ENCODE results near the gene RETREG1.

The RETREG1 gene

GRCh38 chr5:16596581-16596940 is 20.2 kb downstream of the RETREG1 start:
- Histone ChIP-seq H3K36me3 (ENCODE audit: control insufficient read depth, insufficient read depth, low read length) (no peaks in the 10 kb centered on the region), H3K27me3 (ENCODE audit: control insufficient read depth, insufficient read depth, low read length) (no peaks in the 10 kb centered on the region), H3K4me3 (ENCODE audit: low read depth, low read length) (no peak overlapping the region), H3K4me1 (ENCODE audit: control insufficient read depth, insufficient read depth, low read length) (peaks cover 4% of the 10 kb centered on the region), H3K27ac (ENCODE audit: low read depth, low read length) (no peak overlapping the region), H3K9me3 (ENCODE audit: control insufficient read depth, insufficient read depth, low read length) (no peaks in the 10 kb centered on the region), H3K9ac (ENCODE audit: low read depth, low read length) (no peak overlapping the region)

- Histone ChIP-seq H3K4me3 (ENCODE audit: low read depth, low read length) (no peak overlapping the region), H3K9ac (ENCODE audit: low read depth, low read length) (no peak overlapping the region), H3K27ac (ENCODE audit: low read depth, low read length) (no peak overlapping the region), H3K27me3 (ENCODE audit: control insufficient read depth, insufficient read depth, low read length) (no peaks in the 10 kb centered on the region), H3K4me1 (ENCODE audit: control insufficient read depth, insufficient read depth, low read length) (peaks cover 9% of the 10 kb centered on the region), H3K36me3 (ENCODE audit: control insufficient read depth, insufficient read depth, low read length) (no peaks in the 10 kb centered on the region), H3K9me3 (ENCODE audit: control insufficient read depth, insufficient read depth, low read length) (no peaks in the 10 kb centered on the region)
Observed at GRCh38 chr5:16595881-16596580, 20.8 kb downstream of the RETREG1 start.

- Histone ChIP-seq H3K4me3 (ENCODE audit: low read depth, low read length) (no peak overlapping the region), H3K4me1 (ENCODE audit: control insufficient read depth, insufficient read depth, low read length) (peaks cover 9% of the 10 kb centered on the region), H3K36me3 (ENCODE audit: control insufficient read depth, insufficient read depth, low read length) (no peaks in the 10 kb centered on the region), H3K9ac (ENCODE audit: low read depth, low read length) (no peak overlapping the region), H3K27ac (ENCODE audit: low read depth, low read length) (no peak overlapping the region), H3K27me3 (ENCODE audit: control insufficient read depth, insufficient read depth, low read length) (no peaks in the 10 kb centered on the region), H3K9me3 (ENCODE audit: control insufficient read depth, insufficient read depth, low read length) (no peaks in the 10 kb centered on the region)
Observed at GRCh38 chr5:16593628-16594027, 23.2 kb downstream of the RETREG1 start.

DNA sequence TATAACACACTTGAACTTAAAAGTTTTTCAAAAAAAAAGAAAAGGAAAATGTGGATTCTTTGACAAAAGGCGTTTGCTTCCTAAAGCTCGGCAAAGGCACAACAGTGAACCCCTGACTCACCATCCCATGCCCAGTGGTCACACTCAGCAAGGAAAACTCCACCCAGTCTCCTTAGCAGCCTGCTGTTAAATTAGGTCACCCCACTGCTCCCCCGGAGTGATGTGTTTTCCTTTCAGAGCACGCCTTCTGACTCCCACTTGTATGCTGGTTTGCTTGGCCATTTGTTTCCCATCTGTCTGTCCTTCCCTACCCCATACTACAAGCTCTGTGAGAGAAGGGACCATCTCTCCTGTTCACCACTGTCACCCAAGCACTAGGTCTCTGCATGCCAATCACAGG is 23.8 kb downstream of the RETREG1 start:
- Histone ChIP-seq H3K27me3 (ENCODE audit: control insufficient read depth, insufficient read depth, low read length) (no peaks in the 10 kb centered on the region), H3K9me3 (ENCODE audit: control insufficient read depth, insufficient read depth, low read length) (no peaks in the 10 kb centered on the region), H3K4me1 (ENCODE audit: control insufficient read depth, insufficient read depth, low read length) (peaks cover 9% of the 10 kb centered on the region), H3K36me3 (ENCODE audit: control insufficient read depth, insufficient read depth, low read length) (no peaks in the 10 kb centered on the region), H3K9ac (ENCODE audit: low read depth, low read length) (no peak overlapping the region), H3K4me3 (ENCODE audit: low read depth, low read length) (no peak overlapping the region), H3K27ac (ENCODE audit: low read depth, low read length) (no peak overlapping the region)

DNA sequence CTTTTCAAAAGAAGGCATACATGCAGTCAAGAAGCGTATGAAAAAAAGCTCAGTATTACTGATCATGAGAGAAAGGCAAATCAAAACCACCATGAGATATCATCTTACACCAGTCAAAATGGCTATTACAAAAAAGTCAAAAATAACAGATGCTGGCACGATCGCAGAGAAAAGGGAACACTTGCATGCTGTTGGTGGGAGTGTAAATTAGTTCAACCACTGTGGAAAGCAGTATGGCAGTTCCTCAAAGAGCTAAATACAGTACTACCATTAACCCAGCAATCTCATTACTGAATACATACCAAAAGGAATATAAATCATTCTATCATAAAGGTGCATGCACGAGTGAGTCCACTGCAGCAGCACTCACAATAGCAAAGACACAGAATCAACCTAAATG is 24.5 kb downstream of the RETREG1 start:
- Histone ChIP-seq H3K9ac (ENCODE audit: low read depth, low read length) (no peak overlapping the region), H3K27ac (ENCODE audit: low read depth, low read length) (no peak overlapping the region), H3K36me3 (ENCODE audit: control insufficient read depth, insufficient read depth, low read length) (no peaks in the 10 kb centered on the region), H3K4me3 (ENCODE audit: low read depth, low read length) (no peak overlapping the region), H3K4me1 (ENCODE audit: control insufficient read depth, insufficient read depth, low read length) (peaks cover 9% of the 10 kb centered on the region), H3K9me3 (ENCODE audit: control insufficient read depth, insufficient read depth, low read length) (no peaks in the 10 kb centered on the region), H3K27me3 (ENCODE audit: control insufficient read depth, insufficient read depth, low read length) (no peaks in the 10 kb centered on the region)

GRCh38 chr5:16590685-16591084 is 26.1 kb downstream of the RETREG1 start:
- Histone ChIP-seq H3K4me3 (ENCODE audit: low read depth, low read length) (no peak overlapping the region), H3K36me3 (ENCODE audit: control insufficient read depth, insufficient read depth, low read length) (no peaks in the 10 kb centered on the region), H3K4me1 (ENCODE audit: control insufficient read depth, insufficient read depth, low read length) (peaks cover 12% of the 10 kb centered on the region), H3K27me3 (ENCODE audit: control insufficient read depth, insufficient read depth, low read length) (no peaks in the 10 kb centered on the region), H3K27ac (ENCODE audit: low read depth, low read length) (no peak overlapping the region), H3K9me3 (ENCODE audit: control insufficient read depth, insufficient read depth, low read length) (no peaks in the 10 kb centered on the region), H3K9ac (ENCODE audit: low read depth, low read length) (no peak overlapping the region)

DNA sequence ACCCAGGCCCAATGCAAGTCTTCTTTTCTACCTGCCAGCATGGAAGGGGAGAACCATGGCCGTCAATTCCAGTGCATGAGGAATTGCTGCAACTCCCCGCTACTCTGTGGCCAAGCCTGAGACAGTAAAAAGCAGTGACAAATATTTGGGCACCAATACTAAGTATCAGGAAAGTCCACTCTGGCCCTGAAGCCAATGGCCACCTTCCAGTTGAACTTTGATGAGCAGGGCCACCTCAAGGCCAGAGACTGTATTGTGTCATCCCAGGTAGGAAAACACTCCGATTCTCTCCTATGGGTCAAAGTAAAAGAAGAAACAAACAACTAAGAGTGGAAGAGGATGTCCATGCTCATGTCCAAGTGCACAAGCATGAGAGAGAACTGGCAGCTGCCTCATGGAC is 27.1 kb downstream of the RETREG1 start:
- H3K4me3 ChIP-seq (ENCODE audit: low read depth, low read length), result no peak overlapping the region
- no peaks in the 10 kb centered on the region for H3K9me3 ChIP-seq (ENCODE audit: control insufficient read depth, insufficient read depth, low read length)
- no peaks in the 10 kb centered on the region for H3K27me3 ChIP-seq (ENCODE audit: control insufficient read depth, insufficient read depth, low read length)
- H3K4me1 ChIP-seq (ENCODE audit: control insufficient read depth, insufficient read depth, low read length), result peaks cover 12% of the 10 kb centered on the region
- no peak overlapping the region for H3K27ac ChIP-seq (ENCODE audit: low read depth, low read length)
- no peak overlapping the region for H3K9ac ChIP-seq (ENCODE audit: low read depth, low read length)
- H3K36me3 ChIP-seq (ENCODE audit: control insufficient read depth, insufficient read depth, low read length), result no peaks in the 10 kb centered on the region

DNA sequence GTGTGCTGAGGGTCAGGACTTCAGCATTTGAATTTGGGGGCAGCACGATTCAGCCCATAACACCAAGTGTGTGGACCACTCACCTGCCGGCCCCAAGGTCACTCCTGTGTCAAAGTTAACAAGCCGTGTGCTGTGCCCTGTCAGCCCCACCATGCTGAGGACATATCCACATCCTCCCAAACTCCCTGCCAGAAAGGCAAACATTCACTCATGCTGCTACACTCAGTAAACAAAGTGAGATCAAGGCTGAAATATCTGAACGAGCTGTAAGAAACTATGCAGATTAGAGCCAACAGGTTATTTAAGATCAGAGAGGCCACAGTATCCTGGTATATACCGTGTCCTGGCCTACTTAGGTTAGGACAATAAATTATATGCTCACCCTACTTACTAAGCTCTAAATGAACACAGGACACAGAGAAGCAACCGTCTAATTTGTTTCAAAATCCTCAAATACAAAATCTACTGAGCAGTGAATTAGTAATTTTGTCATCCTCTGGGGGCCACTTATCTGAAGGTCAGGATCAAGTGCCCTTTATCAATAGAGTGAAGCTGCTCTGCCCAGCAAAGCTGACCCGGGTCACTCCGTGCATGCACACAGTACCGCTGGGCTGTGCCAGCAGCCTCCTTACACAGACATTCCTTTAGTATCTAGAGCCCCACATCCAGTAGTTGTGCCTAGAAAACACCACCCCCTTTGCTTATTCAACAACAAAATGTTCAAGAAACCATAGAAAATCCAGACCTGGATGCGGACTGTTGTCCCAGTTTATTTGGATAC is 28.2 kb downstream of the RETREG1 start:
- H3K27me3 ChIP-seq (ENCODE audit: control insufficient read depth, insufficient read depth, low read length), result no peaks in the 10 kb centered on the region
- H3K4me3 ChIP-seq (ENCODE audit: low read depth, low read length), result no peak overlapping the region
- H3K36me3 ChIP-seq (ENCODE audit: control insufficient read depth, insufficient read depth, low read length), result no peaks in the 10 kb centered on the region
- H3K4me1 ChIP-seq (ENCODE audit: control insufficient read depth, insufficient read depth, low read length), result peaks cover 12% of the 10 kb centered on the region
- H3K9me3 ChIP-seq (ENCODE audit: control insufficient read depth, insufficient read depth, low read length), result no peaks in the 10 kb centered on the region
- H3K27ac ChIP-seq (ENCODE audit: low read depth, low read length), result no peak overlapping the region
- no peak overlapping the region for H3K9ac ChIP-seq (ENCODE audit: low read depth, low read length)

DNA sequence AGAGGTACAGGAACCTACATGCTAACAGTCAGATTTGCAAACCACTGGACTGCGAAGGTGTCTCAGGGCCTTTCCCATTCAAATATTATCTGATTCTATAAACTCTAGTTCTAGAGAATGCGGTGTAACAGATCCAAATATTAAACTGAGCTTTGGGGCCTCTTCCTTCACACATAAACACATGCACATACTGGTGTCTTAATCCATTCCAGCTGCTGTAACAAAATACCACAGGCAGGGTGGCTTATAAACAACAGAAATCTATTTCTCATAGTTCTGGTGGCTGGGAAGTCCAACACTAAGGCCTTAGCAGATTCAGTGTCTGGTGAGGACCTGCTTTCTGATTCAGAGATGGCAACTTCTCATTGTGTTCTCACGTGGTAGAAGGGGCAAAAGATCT is 30.2 kb downstream of the RETREG1 start:
- no peaks in the 10 kb centered on the region for H3K36me3 ChIP-seq (ENCODE audit: control insufficient read depth, insufficient read depth, low read length)
- H3K27ac ChIP-seq (ENCODE audit: low read depth, low read length), result no peak overlapping the region
- H3K9ac ChIP-seq (ENCODE audit: low read depth, low read length), result no peak overlapping the region
- H3K4me1 ChIP-seq (ENCODE audit: control insufficient read depth, insufficient read depth, low read length), result peaks cover 8% of the 10 kb centered on the region
- H3K4me3 ChIP-seq (ENCODE audit: low read depth, low read length), result no peak overlapping the region
- H3K9me3 ChIP-seq (ENCODE audit: control insufficient read depth, insufficient read depth, low read length), result no peaks in the 10 kb centered on the region
- H3K27me3 ChIP-seq (ENCODE audit: control insufficient read depth, insufficient read depth, low read length), result no peaks in the 10 kb centered on the region

GRCh38 chr5:16585041-16585667 is 31.6 kb downstream of the RETREG1 start:
- H3K27me3 ChIP-seq (ENCODE audit: control insufficient read depth, insufficient read depth, low read length), result no peaks in the 10 kb centered on the region
- no peaks in the 10 kb centered on the region for H3K36me3 ChIP-seq (ENCODE audit: control insufficient read depth, insufficient read depth, low read length)
- H3K4me1 ChIP-seq (ENCODE audit: control insufficient read depth, insufficient read depth, low read length), result peaks cover 3% of the 10 kb centered on the region; the same call in 1 of the 2 replicates
- H3K27ac ChIP-seq (ENCODE audit: low read depth, low read length), result no peak overlapping the region
- H3K9ac ChIP-seq (ENCODE audit: low read depth, low read length), result no peak overlapping the region
- no peak overlapping the region for H3K4me3 ChIP-seq (ENCODE audit: low read depth, low read length)
- H3K9me3 ChIP-seq (ENCODE audit: control insufficient read depth, insufficient read depth, low read length), result no peaks in the 10 kb centered on the region

- H3K4me3 ChIP-seq (ENCODE audit: low read depth, low read length), result no peak overlapping the region
- H3K36me3 ChIP-seq (ENCODE audit: control insufficient read depth, insufficient read depth, low read length), result no peaks in the 10 kb centered on the region
- no peak overlapping the region for H3K9ac ChIP-seq (ENCODE audit: low read depth, low read length)
- H3K27ac ChIP-seq (ENCODE audit: low read depth, low read length), result no peak overlapping the region
- H3K9me3 ChIP-seq (ENCODE audit: control insufficient read depth, insufficient read depth, low read length), result no peaks in the 10 kb centered on the region
- no peaks in the 10 kb centered on the region for H3K27me3 ChIP-seq (ENCODE audit: control insufficient read depth, insufficient read depth, low read length)
- peaks cover 12% of the 10 kb centered on the region for H3K4me1 ChIP-seq (ENCODE audit: control insufficient read depth, insufficient read depth, low read length)
Observed at GRCh38 chr5:16582081-16582480, 34.7 kb downstream of the RETREG1 start.
